Measurements from ENCODE around the gene PRSS23. TPM values are rescaled to one million over a fixed set of nuclear protein-coding genes. Genes with fewer than 3 reads are reported as not detected.

PRSS23 gene
- polyA plus RNA-seq, 1 donor from 2014 or later: 3.6 TPM

- Histone ChIP-seq H3K4me3 (ENCODE audit: low read length) (no peak overlapping the region), H3K79me2 (replicated peaks; ENCODE audit: insufficient read depth, low read length) (no peaks in the 10 kb centered on the region), H2AFZ (ENCODE audit: low read depth, low read length) (no peak overlapping the region), H3K9ac (ENCODE audit: low read length) (no peak overlapping the region), H3K36me3 (ENCODE audit: insufficient read depth, low read length) (no peaks in the 10 kb centered on the region), H3K27ac (ENCODE audit: low read length) (no peak overlapping the region), H3K27me3 (ENCODE audit: insufficient read depth, low read depth, low read length) (no peaks in the 10 kb centered on the region), H4K20me1 (ENCODE audit: insufficient read depth) (no peaks in the 10 kb centered on the region), H3K4me2 (ENCODE audit: low read length) (no peak overlapping the region), H3K9me2 (ENCODE audit: insufficient read depth, low read length) (no peaks in the 10 kb centered on the region), H3F3A (ENCODE audit: insufficient read depth, low read length, poor library complexity, severe bottlenecking) (no peaks in the 10 kb centered on the region), H3K9me3 (ENCODE audit: low read length) (no peaks in the 10 kb centered on the region)
- no peak for TF ChIP-seq EP300 (conservative IDR thresholded peaks at IDR 0.05; ENCODE audit: poor library complexity, severe bottlenecking)
- TF ChIP-seq TAF1 (IDR thresholded peaks at IDR 0.05; ENCODE audit: low read depth): no peak
- TF ChIP-seq POLR2AphosphoS5 (IDR thresholded peaks at IDR 0.05): no peak
- no peak for TF ChIP-seq MXI1 (conservative IDR thresholded peaks at IDR 0.05; ENCODE audit: poor library complexity, severe bottlenecking)
- no peak for TF ChIP-seq EZH2 (IDR thresholded peaks at IDR 0.05; ENCODE audit: borderline replicate concordance, insufficient read depth, low read length, poor library complexity, severe bottlenecking)
- no peak for TF ChIP-seq RAD21 (conservative IDR thresholded peaks at IDR 0.05)
- no peak for TF ChIP-seq REST (IDR thresholded peaks at IDR 0.05; ENCODE audit: borderline replicate concordance)
- TF ChIP-seq SMC3 (conservative IDR thresholded peaks at IDR 0.05; ENCODE audit: poor library complexity): no peak
- no peak for TF ChIP-seq CTCF (IDR thresholded peaks at IDR 0.05; ENCODE audit: poor library complexity, severe bottlenecking)
Measured at GRCh38 chr11:86782742-86783141, 17.6 kb upstream of the PRSS23 start.

GRCh38 chr11:86783661-86784060 lies 16.7 kb upstream of the PRSS23 start:
- H3K79me2 ChIP-seq (replicated peaks; ENCODE audit: insufficient read depth, low read length): no peaks in the 10 kb centered on the region
- H3K27me3 ChIP-seq (ENCODE audit: insufficient read depth, low read depth, low read length): no peaks in the 10 kb centered on the region
- H3F3A ChIP-seq (ENCODE audit: insufficient read depth, low read length, poor library complexity, severe bottlenecking): no peaks in the 10 kb centered on the region
- H4K20me1 ChIP-seq (ENCODE audit: insufficient read depth): no peaks in the 10 kb centered on the region
- no peaks in the 10 kb centered on the region for H3K36me3 ChIP-seq (ENCODE audit: insufficient read depth, low read length)
- H3K4me2 ChIP-seq (ENCODE audit: low read length): no peak overlapping the region
- H3K9me2 ChIP-seq (ENCODE audit: insufficient read depth, low read length): no peaks in the 10 kb centered on the region
- TF ChIP-seq TAF1 (IDR thresholded peaks at IDR 0.05; ENCODE audit: low read depth) (no peak), POLR2AphosphoS5 (IDR thresholded peaks at IDR 0.05) (no peak), CTCF (IDR thresholded peaks at IDR 0.05; ENCODE audit: poor library complexity, severe bottlenecking) (no peak), MXI1 (conservative IDR thresholded peaks at IDR 0.05; ENCODE audit: poor library complexity, severe bottlenecking) (no peak), EZH2 (IDR thresholded peaks at IDR 0.05; ENCODE audit: borderline replicate concordance, insufficient read depth, low read length, poor library complexity, severe bottlenecking) (no peak), EP300 (conservative IDR thresholded peaks at IDR 0.05; ENCODE audit: poor library complexity, severe bottlenecking) (no peak), SMC3 (conservative IDR thresholded peaks at IDR 0.05; ENCODE audit: poor library complexity) (no peak), REST (IDR thresholded peaks at IDR 0.05; ENCODE audit: borderline replicate concordance) (no peak), RAD21 (conservative IDR thresholded peaks at IDR 0.05) (no peak)
- H3K4me3 ChIP-seq (ENCODE audit: low read length): no peak overlapping the region
- H3K9ac ChIP-seq (ENCODE audit: low read length): no peak overlapping the region
- no peak overlapping the region for H2AFZ ChIP-seq (ENCODE audit: low read depth, low read length)
- no peak overlapping the region for H3K27ac ChIP-seq (ENCODE audit: low read length)
- no peaks in the 10 kb centered on the region for H3K9me3 ChIP-seq (ENCODE audit: low read length)

All from neural cell (in vitro differentiated cells).